ENCODE results near the gene HTRA3.

The HTRA3 gene

DNA sequence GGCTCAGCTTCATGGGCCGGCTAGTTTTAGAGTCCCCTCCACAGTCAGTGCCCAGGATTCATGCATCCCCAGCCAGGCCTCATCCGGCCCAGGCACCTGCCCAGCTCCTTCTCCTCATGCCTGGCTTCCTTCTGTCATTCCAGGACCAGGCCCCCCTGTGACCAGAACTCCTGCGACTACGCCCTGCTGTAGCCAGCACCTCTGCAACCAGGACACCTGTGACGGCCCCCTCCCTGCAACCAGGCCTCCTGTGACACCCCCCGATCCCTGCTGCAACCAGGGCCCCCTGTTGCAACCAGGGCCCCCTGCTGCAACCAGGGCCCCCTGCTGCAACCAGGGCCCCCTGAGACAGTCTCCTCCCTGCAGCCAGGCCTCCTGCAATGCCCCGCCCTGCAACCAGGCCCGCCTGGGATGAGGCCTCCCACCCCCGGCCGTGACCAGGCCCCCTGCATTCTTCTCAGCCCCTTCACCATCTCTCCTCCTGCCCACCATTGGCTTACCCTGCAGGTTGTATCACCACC lies 46.8 kb downstream of the HTRA3 start:
- no peak for DNase-seq (ENCODE audit: low read depth)
- TF ChIP-seq, protein P1, sequence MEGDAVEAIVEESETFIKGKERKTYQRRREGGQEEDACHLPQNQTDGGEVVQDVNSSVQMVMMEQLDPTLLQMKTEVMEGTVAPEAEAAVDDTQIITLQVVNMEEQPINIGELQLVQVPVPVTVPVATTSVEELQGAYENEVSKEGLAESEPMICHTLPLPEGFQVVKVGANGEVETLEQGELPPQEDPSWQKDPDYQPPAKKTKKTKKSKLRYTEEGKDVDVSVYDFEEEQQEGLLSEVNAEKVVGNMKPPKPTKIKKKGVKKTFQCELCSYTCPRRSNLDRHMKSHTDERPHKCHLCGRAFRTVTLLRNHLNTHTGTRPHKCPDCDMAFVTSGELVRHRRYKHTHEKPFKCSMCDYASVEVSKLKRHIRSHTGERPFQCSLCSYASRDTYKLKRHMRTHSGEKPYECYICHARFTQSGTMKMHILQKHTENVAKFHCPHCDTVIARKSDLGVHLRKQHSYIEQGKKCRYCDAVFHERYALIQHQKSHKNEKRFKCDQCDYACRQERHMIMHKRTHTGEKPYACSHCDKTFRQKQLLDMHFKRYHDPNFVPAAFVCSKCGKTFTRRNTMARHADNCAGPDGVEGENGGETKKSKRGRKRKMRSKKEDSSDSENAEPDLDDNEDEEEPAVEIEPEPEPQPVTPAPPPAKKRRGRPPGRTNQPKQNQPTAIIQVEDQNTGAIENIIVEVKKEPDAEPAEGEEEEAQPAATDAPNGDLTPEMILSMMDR (conservative IDR thresholded peaks at IDR 0.05; ENCODE audit: low read length) = no peak
- no peak overlapping the region for H3K4me3 ChIP-seq (ENCODE audit: low read length)

DNA sequence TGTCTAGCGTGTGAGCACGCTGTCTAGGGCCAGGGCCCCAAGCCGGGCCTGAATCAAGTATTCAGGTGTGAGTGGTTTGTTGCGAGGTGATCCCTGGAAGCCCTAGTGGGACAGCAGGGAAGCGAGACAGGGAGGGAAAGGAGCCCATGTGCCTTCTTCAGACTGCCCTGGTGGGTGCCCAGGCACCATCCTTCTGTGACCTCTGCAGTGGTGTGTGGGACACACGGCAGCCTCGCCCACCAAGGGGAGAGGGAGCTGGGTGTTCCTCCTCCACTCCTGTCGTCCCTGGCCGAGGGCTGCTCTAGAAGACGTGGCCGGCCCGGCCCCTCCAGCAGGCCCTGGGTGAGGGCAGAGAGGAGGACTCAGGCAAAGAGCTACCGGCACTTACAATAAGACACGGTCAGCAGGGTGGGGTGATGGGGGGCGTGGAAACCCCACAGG lies 47.4 kb downstream of the HTRA3 start:
- TF ChIP-seq, protein P1 (conservative IDR thresholded peaks at IDR 0.05; ENCODE audit: low read length) = no peak
- no peak for DNase-seq (ENCODE audit: low read depth)
- H3K4me3 ChIP-seq (ENCODE audit: low read length) = no peak overlapping the region

DNA sequence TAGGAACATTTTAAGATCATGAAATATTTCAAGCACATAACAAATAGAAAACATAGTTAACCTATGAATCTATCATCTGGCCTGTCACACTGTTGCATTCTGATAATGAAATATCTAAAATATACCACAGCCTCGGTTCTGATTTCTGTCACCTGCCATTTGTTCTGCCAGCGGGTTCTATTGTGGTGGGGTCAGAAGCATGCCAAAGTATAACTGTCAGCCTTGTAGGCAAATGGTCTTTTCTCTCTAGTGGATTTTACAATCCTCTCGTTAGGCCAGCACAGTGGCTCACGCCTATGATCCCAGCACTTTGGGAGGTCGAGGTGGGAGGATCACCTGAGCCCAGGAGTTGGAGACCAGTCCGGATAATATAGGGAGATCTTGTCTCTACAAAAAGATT lies 47.9 kb downstream of the HTRA3 start:
- H3K4me3 ChIP-seq (ENCODE audit: low read length) = no peak overlapping the region
- TF ChIP-seq, protein P1 (conservative IDR thresholded peaks at IDR 0.05; ENCODE audit: low read length) = no peak
- DNase-seq (ENCODE audit: low read depth) = no peak

DNA sequence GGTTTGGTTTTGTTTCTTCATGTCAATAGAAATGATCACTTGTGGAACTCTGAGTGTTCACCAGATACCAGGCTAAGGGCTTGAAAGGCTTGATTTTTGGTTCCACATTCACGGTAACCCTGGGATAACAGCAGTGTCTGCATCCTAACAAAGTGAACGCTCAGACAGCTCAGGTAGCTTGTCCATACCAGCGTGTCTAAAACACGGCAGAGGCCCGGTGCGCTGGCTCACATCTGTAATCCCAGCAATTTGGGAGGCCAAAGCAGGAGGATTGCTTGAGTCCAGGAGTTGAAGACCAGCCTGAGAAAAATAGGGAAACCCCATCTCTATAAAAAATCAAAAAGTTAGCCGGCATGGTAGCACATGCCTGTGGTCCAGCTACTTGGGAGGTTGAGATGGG lies 49.0 kb downstream of the HTRA3 start:
- no peak overlapping the region for H3K4me3 ChIP-seq (ENCODE audit: low read length)
- no peak for DNase-seq (ENCODE audit: low read depth)
- TF ChIP-seq, protein P1 (conservative IDR thresholded peaks at IDR 0.05; ENCODE audit: low read length) = no peak

DNA sequence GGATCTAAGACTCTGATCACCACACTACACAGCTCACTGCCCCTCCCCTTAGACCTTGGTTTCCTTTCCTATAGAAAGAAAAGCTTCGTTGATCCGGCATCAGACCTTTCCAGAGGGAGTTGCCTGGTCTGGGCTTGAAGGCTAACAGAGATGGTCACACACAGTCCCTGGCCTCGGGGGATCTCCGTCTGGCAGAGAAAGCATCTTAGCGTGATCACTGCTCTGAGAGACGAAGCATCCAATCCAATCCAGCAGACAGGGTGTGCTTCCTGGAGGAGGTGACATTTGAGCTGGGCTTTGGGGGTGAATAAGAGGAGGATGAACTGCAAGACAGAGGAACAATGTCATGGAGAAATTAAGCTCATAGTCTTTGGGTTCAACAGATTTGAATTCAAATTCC lies 49.5 kb downstream of the HTRA3 start:
- TF ChIP-seq, protein P1 (conservative IDR thresholded peaks at IDR 0.05; ENCODE audit: low read length) = no peak
- DNase-seq (ENCODE audit: low read depth) = no peak
- H3K4me3 ChIP-seq (ENCODE audit: low read length) = no peak overlapping the region

DNA sequence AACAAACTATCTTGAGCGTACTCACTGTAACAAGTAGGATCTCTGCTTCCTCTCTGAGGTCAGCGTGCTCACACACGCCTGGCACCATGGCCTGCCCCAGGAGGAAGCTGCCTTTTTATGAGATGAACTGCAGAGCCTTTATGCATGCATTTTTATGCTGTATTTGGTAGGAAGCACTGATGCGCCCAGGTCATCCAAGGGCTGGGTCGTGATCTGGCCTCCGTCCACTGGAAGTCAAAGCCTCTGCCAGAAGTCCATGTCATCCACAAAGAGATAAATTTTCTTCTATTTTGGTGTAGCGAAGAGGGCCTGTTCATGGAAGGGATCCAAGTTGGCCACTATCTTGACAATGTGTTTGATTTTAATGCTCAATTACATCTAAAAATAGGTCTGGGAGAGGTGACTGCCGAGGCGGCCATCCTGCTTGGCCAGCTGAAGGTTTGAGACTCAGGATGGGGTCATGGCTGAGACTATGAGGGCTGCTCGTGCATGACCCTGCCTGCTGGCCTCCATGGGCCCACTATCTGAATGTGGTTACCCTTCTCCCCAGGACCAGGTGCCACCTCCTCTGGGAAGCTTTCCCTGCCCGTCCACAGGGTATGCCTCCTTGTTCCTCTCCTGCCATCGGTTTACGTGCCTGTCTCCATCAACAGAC lies 50.3 kb downstream of the HTRA3 start:
- H3K4me3 ChIP-seq (ENCODE audit: low read length) = no peak overlapping the region
- DNase-seq (ENCODE audit: low read depth) = peak; percentile 35
- TF ChIP-seq, protein P1 (conservative IDR thresholded peaks at IDR 0.05; ENCODE audit: low read length) = no peak

DNA sequence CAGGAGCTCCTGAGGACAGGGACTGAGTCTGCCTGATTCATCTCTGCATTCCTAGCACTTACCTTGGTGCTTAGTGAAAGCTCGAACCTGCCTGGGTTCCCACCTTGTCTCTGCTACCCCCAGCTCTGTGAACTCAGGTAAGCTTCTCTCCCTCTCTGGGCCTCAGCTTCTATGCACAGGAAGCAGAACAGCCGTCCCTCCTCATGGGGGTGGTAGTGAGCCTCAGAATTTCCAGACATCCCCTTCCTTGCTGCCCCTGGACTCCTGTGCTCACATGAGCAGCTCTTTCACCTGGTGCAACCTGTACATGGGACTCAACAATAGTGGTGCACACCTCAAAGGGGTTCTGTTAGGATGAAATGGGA lies 50.8 kb downstream of the HTRA3 start:
- TF ChIP-seq, protein P1 (conservative IDR thresholded peaks at IDR 0.05; ENCODE audit: low read length) = 0 out of 2 replicates have a peak, but pooled peaks have one; percentile 4
- DNase-seq (ENCODE audit: low read depth) = no peak

More for the DNA sequence above, 50.8 kb downstream of the HTRA3 start:
- no peak overlapping the region for H3K4me3 ChIP-seq (ENCODE audit: low read length)

Measured in AG10803 (cell line).